ENCODE measurements around the gene PLAGL2. TPM values are rescaled to one million over a fixed set of nuclear protein-coding genes. Genes with fewer than 3 reads are reported as not detected.

The PLAGL2 gene
- total RNA-seq, 1 experiment from 2014 or later, result 44.4 TPM

- H4K20me1 ChIP-seq (ENCODE audit: control insufficient read depth, insufficient read depth, insufficient read length), result no peaks in the 10 kb centered on the region
- H3K14ac ChIP-seq (ENCODE audit: insufficient read depth, low read length), result no peak overlapping the region
- H3K27me3 ChIP-seq (ENCODE audit: insufficient read depth, low read length), result no peaks in the 10 kb centered on the region
- no peak overlapping the region for H2BK20ac ChIP-seq (ENCODE audit: low read depth, low read length, poor library complexity, severe bottlenecking)
- H2BK5ac ChIP-seq (ENCODE audit: insufficient read length, low read length), result no peak overlapping the region
- H3K56ac ChIP-seq (ENCODE audit: insufficient read length, low read depth, low read length), result no peak overlapping the region
- H4K8ac ChIP-seq (replicated peaks; ENCODE audit: insufficient read length, low read depth, low read length), result no peak overlapping the region
- H3K9me3 ChIP-seq (ENCODE audit: control insufficient read depth, low read depth, low read length), result no peaks in the 10 kb centered on the region
- no peak overlapping the region for H4K5ac ChIP-seq (ENCODE audit: insufficient read length, low read depth, low read length)
- H3K79me2 ChIP-seq (ENCODE audit: insufficient read depth, low read length), result no peaks in the 10 kb centered on the region
- H2AK5ac ChIP-seq (ENCODE audit: insufficient read length, low read length), result no peak overlapping the region
- H3K27ac ChIP-seq (ENCODE audit: insufficient read length, low read depth, low read length), result no peak overlapping the region
- DNase-seq, result no peak
- Mint-ChIP-seq H3K36me3 (ENCODE audit: insufficient read depth in 1 of 3, low read depth in 3 of 3) (peaks cover 26 to 55% (median 43%) of the 10 kb centered on the region in 3 experiments), H3K4me3 (no peak overlapping the region), H3K4me1 (peaks cover 16 to 19% of the 10 kb centered on the region in 2 experiments), H3K27me3 (ENCODE audit: low read depth) (no peaks in the 10 kb centered on the region), H3K9me3 (no peaks in the 10 kb centered on the region; a peak in 1 of 5 replicates), H3K27ac (no peak overlapping the region; a peak in 1 of 7 replicates)
- H3K23me2 ChIP-seq (ENCODE audit: insufficient read length, low read depth, low read length, poor library complexity, severe bottlenecking), result peaks cover 14% of the 10 kb centered on the region
- H4K91ac ChIP-seq (ENCODE audit: insufficient read length, low read depth, low read length), result no peak overlapping the region
- no peak overlapping the region for H2AFZ ChIP-seq (ENCODE audit: low read length)
- no peak overlapping the region for H3K9ac ChIP-seq (ENCODE audit: extremely low read depth, insufficient read length, low read length)
- H3K4me2 ChIP-seq (ENCODE audit: insufficient read depth, insufficient read length, low read length), result no peak overlapping the region
- no peak overlapping the region for H2BK120ac ChIP-seq (ENCODE audit: low read depth, low read length, poor library complexity, severe bottlenecking)
- H2BK12ac ChIP-seq (ENCODE audit: insufficient read length, low read depth, low read length), result no peak overlapping the region
- H3T11ph ChIP-seq (ENCODE audit: low read length), result no peak overlapping the region
- H2BK15ac ChIP-seq (ENCODE audit: low read depth, low read length), result no peak overlapping the region
- no peaks in the 10 kb centered on the region for H3K79me1 ChIP-seq (ENCODE audit: insufficient read depth, low read depth, low read length, poor library complexity, severe bottlenecking)
- no CpG with 5 or more reads among the region's 3 CpGs for WGBS (ENCODE audit: extremely low coverage, insufficient read length, low lambda C conversion rate)
- H3K4ac ChIP-seq (ENCODE audit: low read depth, low read length), result no peak overlapping the region
- no peak overlapping the region for H3K18ac ChIP-seq (ENCODE audit: insufficient read length, low read depth, low read length)
- no peak for TF ChIP-seq CTCF (conservative IDR thresholded peaks at IDR 0.05)
- no peaks in the 10 kb centered on the region for H3K4me1 ChIP-seq (ENCODE audit: insufficient read depth, low read length)
- no peak overlapping the region for H3K23ac ChIP-seq (ENCODE audit: insufficient read length, low read depth, low read length)
These were observed 14.8 kb downstream of the PLAGL2 start for GRCh38 chr20:32192698-32193097.

Data from H9 (cell line).